HL-60 (cell line): Measurements from ENCODE around the gene SUSD2.
"Not testable (repeated sequence)": the region's sequence is repeated elsewhere in the genome, so short reads cannot be mapped to it uniquely, and the experiment has no call there.

Source experiments
- DNase-seq, 2 experiments: peaks; one replicate each; pipeline ENCODE4 v3.0.0-alpha.2; 2010 to 2020; ENCODE audit warnings: low read depth in 1 of 2, low spot score in 1 of 2
- H3K27ac ChIP-seq: fragments of 250-450 bp; sonication (Bioruptor Pico); replicated peaks from 2 replicates; pipeline ENCODE4 v1.5.1; 2020; ENCODE audit warnings: mild to moderate bottlenecking, moderate library complexity
- H3K27me3 ChIP-seq: fragments of 250-450 bp; sonication (Bioruptor Pico); 2 replicates; pipeline ENCODE4 v1.5.1; 2021; ENCODE audit warnings: mild to moderate bottlenecking, moderate library complexity; ENCODE audit not compliant: insufficient read depth, poor library complexity, severe bottlenecking
- H3K4me3 ChIP-seq: replicated peaks from 2 replicates; pipeline ENCODE4 v1.5.1; 2011; ENCODE audit warnings: mild to moderate bottlenecking, control low read depth, low read length; ENCODE audit not compliant: insufficient read depth
- GABPA ChIP-seq: IDR thresholded peaks from 2 replicates; pipeline ENCODE4 v1.6.1; 2012; ENCODE audit warnings: low read depth
- POLR2AphosphoS5 ChIP-seq: IDR thresholded peaks from 2 replicates; pipeline ENCODE4 v1.6.1; 2012; ENCODE audit warnings: low read depth
- REST ChIP-seq: IDR thresholded peaks from 2 replicates; pipeline ENCODE4 v1.6.1; 2012; ENCODE audit warnings: low read depth; ENCODE audit not compliant: insufficient replicate concordance
- SPI1 ChIP-seq: IDR thresholded peaks from 2 replicates; pipeline ENCODE4 v1.6.1; 2012; ENCODE audit warnings: low read depth, mild to moderate bottlenecking, borderline replicate concordance
- TF ChIP-seq, protein P1 (sequence below): IDR thresholded peaks from one replicate; pipeline ENCODE4 v1.5.1; 2011; ENCODE audit warnings: low read length, control low read depth, inconsistent platforms; ENCODE audit not compliant: insufficient read depth

SUSD2 gene

DNA sequence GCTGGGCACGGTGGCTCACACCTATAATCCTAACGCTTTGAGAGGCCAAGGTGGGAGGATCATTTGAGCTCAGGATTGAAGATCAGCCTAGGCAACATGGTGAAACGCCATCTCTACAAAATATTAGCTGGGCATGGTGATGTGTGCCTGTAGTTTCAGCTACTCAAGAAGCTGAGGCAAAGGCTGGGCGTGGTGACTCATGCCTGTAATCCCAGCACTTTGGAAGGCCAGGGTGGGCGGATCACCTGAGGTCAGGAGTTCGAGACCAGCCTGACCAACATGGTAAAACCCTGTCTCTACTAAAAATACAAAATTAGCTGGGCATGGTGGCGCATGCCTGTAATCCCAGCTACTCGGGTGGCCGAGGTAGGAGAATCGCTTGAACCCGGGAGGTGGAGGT is 29.1 kb downstream of the SUSD2 start:
- not testable (repeated sequence) for DNase-seq, H3K27ac ChIP-seq, H3K27me3 ChIP-seq, H3K4me3 ChIP-seq

GRCh38 chr22:24211716-24212115 is 30.4 kb downstream of the SUSD2 start:
- H3K27me3 ChIP-seq, H3K27ac ChIP-seq, H3K4me3 ChIP-seq, DNase-seq: not testable (repeated sequence)

- not testable (repeated sequence) for H3K4me3 ChIP-seq, DNase-seq, H3K27ac ChIP-seq, H3K27me3 ChIP-seq
Measured at GRCh38 chr22:24213111-24213510, 31.8 kb downstream of the SUSD2 start.

GRCh38 chr22:24214467-24215285 is 33.4 kb downstream of the SUSD2 start:
- DNase-seq = no peak
- no peaks in the 10 kb centered on the region for H3K27me3 ChIP-seq
- TF ChIP-seq, protein P1, sequence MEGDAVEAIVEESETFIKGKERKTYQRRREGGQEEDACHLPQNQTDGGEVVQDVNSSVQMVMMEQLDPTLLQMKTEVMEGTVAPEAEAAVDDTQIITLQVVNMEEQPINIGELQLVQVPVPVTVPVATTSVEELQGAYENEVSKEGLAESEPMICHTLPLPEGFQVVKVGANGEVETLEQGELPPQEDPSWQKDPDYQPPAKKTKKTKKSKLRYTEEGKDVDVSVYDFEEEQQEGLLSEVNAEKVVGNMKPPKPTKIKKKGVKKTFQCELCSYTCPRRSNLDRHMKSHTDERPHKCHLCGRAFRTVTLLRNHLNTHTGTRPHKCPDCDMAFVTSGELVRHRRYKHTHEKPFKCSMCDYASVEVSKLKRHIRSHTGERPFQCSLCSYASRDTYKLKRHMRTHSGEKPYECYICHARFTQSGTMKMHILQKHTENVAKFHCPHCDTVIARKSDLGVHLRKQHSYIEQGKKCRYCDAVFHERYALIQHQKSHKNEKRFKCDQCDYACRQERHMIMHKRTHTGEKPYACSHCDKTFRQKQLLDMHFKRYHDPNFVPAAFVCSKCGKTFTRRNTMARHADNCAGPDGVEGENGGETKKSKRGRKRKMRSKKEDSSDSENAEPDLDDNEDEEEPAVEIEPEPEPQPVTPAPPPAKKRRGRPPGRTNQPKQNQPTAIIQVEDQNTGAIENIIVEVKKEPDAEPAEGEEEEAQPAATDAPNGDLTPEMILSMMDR = no peak
- TF ChIP-seq GABPA (no peak), SPI1 (no peak), POLR2AphosphoS5 (no peak), REST (no peak)
- no peak overlapping the region for H3K4me3 ChIP-seq
- H3K27ac ChIP-seq = no peak overlapping the region

- DNase-seq = no peak
- no peak overlapping the region for H3K27ac ChIP-seq
Measured at GRCh38 chr22:24216541-24217209, 35.4 kb downstream of the SUSD2 start.

More at GRCh38 chr22:24216541-24217209, 35.4 kb downstream of the SUSD2 start:
- Histone ChIP-seq H3K27me3 (no peaks in the 10 kb centered on the region), H3K4me3 (no peak overlapping the region)
- no peak for TF ChIP-seq GABPA
- TF ChIP-seq, protein P1 = no peak
- no peak for TF ChIP-seq REST
- no peak for TF ChIP-seq SPI1
- no peak for TF ChIP-seq POLR2AphosphoS5
